Panc1 (cell line): ENCODE results near the gene ASF1B. TPM values are rescaled to one million over a fixed set of nuclear protein-coding genes. Genes with fewer than 3 reads are reported as not detected.

Experiments
- ATAC-seq: fragments of 200-7000 bp; cut with Tn5 transposase; 2 replicates; pipeline ENCODE4 v1.9.1; 2020; ENCODE audit warnings: mild to moderate bottlenecking, moderate library complexity
- BruUV-seq: library from RNA; stranded (reverse); fragments of 400-500 nt; replicated peaks from 2 replicates; lab custom pipeline; 2021; lab: Mats Ljungman, UMichigan
- CTCF ChIA-PET: fragments of 300-600 bp; sonication (Branson Sonifier 250); formaldehyde crosslinking; loops from one replicate; lab custom pipeline; 2022; ENCODE audit warnings: antibody characterized with exemption; lab: Charles Lee
- POLR2A ChIA-PET: fragments of 300-600 bp; sonication (Branson Sonifier 250); formaldehyde crosslinking; loops from one replicate; lab custom pipeline; 2022; ENCODE audit warnings: antibody characterized with exemption; lab: Charles Lee
- DNase-seq: peaks from one replicate; pipeline ENCODE4 v3.0.0-alpha.2; 2010; ENCODE audit warnings: low read depth, low spot score
- H3K27ac ChIP-seq: 2 replicates; pipeline ENCODE4 v1.5.1; 2011; ENCODE audit warnings: mild to moderate bottlenecking, low read length, inconsistent platforms
- H3K27me3 ChIP-seq: fragments of 200-500 bp; sonication (Bioruptor generic); 2 replicates; pipeline ENCODE4 v1.6.0; 2014; ENCODE audit warnings: low read length, inconsistent platforms; ENCODE audit not compliant: control insufficient read depth, insufficient read depth
- H3K36me3 ChIP-seq: fragments of 200-500 bp; sonication (Bioruptor generic); 2 replicates; pipeline ENCODE4 v1.5.1; 2014; ENCODE audit warnings: inconsistent platforms, mild to moderate bottlenecking, low read length, moderate library complexity; ENCODE audit not compliant: control insufficient read depth, insufficient read depth
- H3K4me1 ChIP-seq: 2 replicates; pipeline ENCODE4 v1.5.1; 2011; ENCODE audit warnings: inconsistent platforms, mild to moderate bottlenecking, low read length, moderate library complexity; ENCODE audit not compliant: control insufficient read depth, insufficient read depth
- H3K4me3 ChIP-seq, 2 experiments: 2 replicates each; pipeline ENCODE4 v1.5.1; 2011 to 2012; ENCODE audit warnings: low read depth in 2 of 2, low read length in 2 of 2, mild to moderate bottlenecking in 2 of 2, inconsistent platforms in 1 of 2, moderate library complexity in 1 of 2
- H3K9me3 ChIP-seq: fragments of 200-500 bp; sonication (Bioruptor generic); 2 replicates; pipeline ENCODE4 v1.5.1; 2014; ENCODE audit warnings: low read depth, mild to moderate bottlenecking, inconsistent platforms, low read length, moderate library complexity; ENCODE audit not compliant: control insufficient read depth, insufficient read depth
- CTCF ChIP-seq: fragments of 450-650 bp; IDR thresholded peaks from 2 replicates; pipeline ENCODE4 v1.5.1; 2017; ENCODE audit warnings: mild to moderate bottlenecking
- POLR2AphosphoS5 ChIP-seq: IDR thresholded peaks from 2 replicates; pipeline ENCODE4 v1.6.1; 2012; ENCODE audit warnings: mild to moderate bottlenecking, low read depth, low read length, moderate library complexity
- REST ChIP-seq, 2 experiments: IDR thresholded peaks; 2 replicates each; pipeline ENCODE4 v1.6.1; 2011 to 2012; ENCODE audit warnings: low read depth in 2 of 2, control low read depth in 1 of 2, low read length in 1 of 2, mild to moderate bottlenecking in 1 of 2, moderate library complexity in 1 of 2; ENCODE audit not compliant: insufficient read depth in 1 of 2
- SIN3A ChIP-seq: IDR thresholded peaks from 2 replicates; pipeline ENCODE4 v1.6.1; 2012; ENCODE audit warnings: low read depth, mild to moderate bottlenecking, low read length, moderate library complexity, borderline replicate concordance; ENCODE audit not compliant: insufficient read depth
- TCF7L2 ChIP-seq: IDR thresholded peaks from 2 replicates; pipeline ENCODE4 v1.6.1; 2011; ENCODE audit warnings: mild to moderate bottlenecking, low read depth, low read length, inconsistent platforms
- in situ Hi-C: cut with HindIII; loops from 2 replicates; pipeline ENCODE4 v1.10.0; 2016; ENCODE audit warnings: low sequenced_read_pairs, low pct_unique_long_range_greater_than_20kb
- intact Hi-C: fragments of 100-400 bp; cut with micrococcal nuclease; formaldehyde crosslinking; loops from one replicate; pipeline ENCODE4 v1.10.0; 2022; ENCODE audit not compliant: unreplicated experiment
- total RNA-seq: library from RNA; stranded (reverse); gene quantifications from one replicate; pipeline ENCODE4 v1.2.1, GENCODE V29; 2021; ENCODE audit not compliant: unreplicated experiment

Gene ASF1B
- total RNA-seq, 1 experiment from 2014 or later: 35.4 TPM

GRCh38 chr19:14088634-14089411 is 47.6 kb downstream of the ASF1B start:
- ChIA-PET CTCF (no interaction called here), POLR2A (no interaction called here)
- in situ Hi-C loops (no loop called here), intact Hi-C loops (no loop called here)
- Histone ChIP-seq H3K4me3 (peak overlapping the region; percentile 50 to 51), H3K4me1 (peaks cover 4% of the 10 kb centered on the region), H3K36me3 (no peaks in the 10 kb centered on the region; the same call in 1 of the 2 replicates), H3K27me3 (no peaks in the 10 kb centered on the region), H3K27ac (no peak overlapping the region), H3K9me3 (peaks cover 3% of the 10 kb centered on the region; the same call in 1 of the 2 replicates)
- DNase-seq (no peak), ATAC-seq (no peak)
- TF ChIP-seq POLR2AphosphoS5 (no peak), REST (IDR thresholded peaks at IDR 0.05; ENCODE audit: insufficient read depth in 1 of 2, low read depth in 2 of 2, low read length in 1 of 2) (no peak), CTCF (no peak), SIN3A (no peak), TCF7L2 (no peak)
- BruUV-seq: TSS peak; percentile 84

- BruUV-seq: no TSS peak
- no peak overlapping the region for H3K27ac ChIP-seq
- ChIA-PET CTCF (no interaction called here), POLR2A (no interaction called here)
- intact Hi-C loops: no loop called here
- no peaks in the 10 kb centered on the region; the same call in 1 of the 2 replicates for H3K36me3 ChIP-seq
- ATAC-seq: no peak
- H3K27me3 ChIP-seq: no peaks in the 10 kb centered on the region
- no peaks in the 10 kb centered on the region for H3K9me3 ChIP-seq
- DNase-seq: no peak
- peaks cover 4% of the 10 kb centered on the region for H3K4me1 ChIP-seq
- H3K4me3 ChIP-seq: no peak overlapping the region
- in situ Hi-C loops: no loop called here
- TF ChIP-seq TCF7L2 (no peak), SIN3A (no peak), REST (IDR thresholded peaks at IDR 0.05; ENCODE audit: insufficient read depth in 1 of 2, low read depth in 2 of 2, low read length in 1 of 2) (no peak), CTCF (no peak), POLR2AphosphoS5 (no peak)
Observed at GRCh38 chr19:14086098-14086497, 50.3 kb downstream of the ASF1B start.
